ENCODE data around the gene AGAP1. TPM values are rescaled to one million over a fixed set of nuclear protein-coding genes. Genes with fewer than 3 reads are reported as not detected.

AGAP1 gene
- total and polyA plus RNA-seq, 7 donors, result 10.8 to 42.7 (median 18.6) TPM

DNA sequence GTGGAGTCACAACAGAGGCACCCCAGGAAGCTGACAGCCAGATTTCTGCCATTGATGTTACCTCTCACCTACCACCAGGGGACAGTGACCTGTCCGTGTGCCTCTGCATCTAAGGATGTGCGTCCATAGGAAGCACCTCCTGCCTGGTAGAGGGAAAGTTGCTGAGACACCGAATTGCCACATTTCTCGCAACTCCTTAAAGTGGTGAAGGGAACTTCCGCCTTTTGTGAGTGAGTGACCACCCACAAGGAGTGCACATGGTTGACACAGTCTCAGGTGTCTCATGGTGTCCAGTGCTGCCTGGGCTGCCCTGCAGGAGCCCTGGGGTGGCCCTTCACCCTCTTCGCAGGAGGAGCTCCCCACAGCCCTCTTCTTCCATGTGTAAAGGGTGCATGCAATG is 472.6 kb downstream of the AGAP1 start:
- no peaks in the 10 kb centered on the region for H3K27me3 ChIP-seq
- 85 to 86% methylated on average over 6 of the region's 6 CpGs for WGBS, 2 donors
- TF ChIP-seq POLR2AphosphoS5 (IDR thresholded peaks at IDR 0.05), result no peak
- TF ChIP-seq, protein P1, sequence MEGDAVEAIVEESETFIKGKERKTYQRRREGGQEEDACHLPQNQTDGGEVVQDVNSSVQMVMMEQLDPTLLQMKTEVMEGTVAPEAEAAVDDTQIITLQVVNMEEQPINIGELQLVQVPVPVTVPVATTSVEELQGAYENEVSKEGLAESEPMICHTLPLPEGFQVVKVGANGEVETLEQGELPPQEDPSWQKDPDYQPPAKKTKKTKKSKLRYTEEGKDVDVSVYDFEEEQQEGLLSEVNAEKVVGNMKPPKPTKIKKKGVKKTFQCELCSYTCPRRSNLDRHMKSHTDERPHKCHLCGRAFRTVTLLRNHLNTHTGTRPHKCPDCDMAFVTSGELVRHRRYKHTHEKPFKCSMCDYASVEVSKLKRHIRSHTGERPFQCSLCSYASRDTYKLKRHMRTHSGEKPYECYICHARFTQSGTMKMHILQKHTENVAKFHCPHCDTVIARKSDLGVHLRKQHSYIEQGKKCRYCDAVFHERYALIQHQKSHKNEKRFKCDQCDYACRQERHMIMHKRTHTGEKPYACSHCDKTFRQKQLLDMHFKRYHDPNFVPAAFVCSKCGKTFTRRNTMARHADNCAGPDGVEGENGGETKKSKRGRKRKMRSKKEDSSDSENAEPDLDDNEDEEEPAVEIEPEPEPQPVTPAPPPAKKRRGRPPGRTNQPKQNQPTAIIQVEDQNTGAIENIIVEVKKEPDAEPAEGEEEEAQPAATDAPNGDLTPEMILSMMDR (IDR thresholded peaks at IDR 0.05), result no peak
- TF ChIP-seq EP300 (IDR thresholded peaks at IDR 0.05), result no peak
- no peak for TF ChIP-seq POLR2A (IDR thresholded peaks at IDR 0.05)
- H3K4me1 ChIP-seq, result no peaks in the 10 kb centered on the region
- peak; percentile 33 for DNase-seq
- H3K27ac ChIP-seq, result no peak overlapping the region
- no peaks in the 10 kb centered on the region for H3K9me3 ChIP-seq
- peaks cover 5 to 33% (median 13%) of the 10 kb centered on the region in 4 donors for H3K36me3 ChIP-seq
- intact Hi-C loops (cut with DNase I), result no loop called here
- H3K4me3 ChIP-seq, result no peak overlapping the region

DNA sequence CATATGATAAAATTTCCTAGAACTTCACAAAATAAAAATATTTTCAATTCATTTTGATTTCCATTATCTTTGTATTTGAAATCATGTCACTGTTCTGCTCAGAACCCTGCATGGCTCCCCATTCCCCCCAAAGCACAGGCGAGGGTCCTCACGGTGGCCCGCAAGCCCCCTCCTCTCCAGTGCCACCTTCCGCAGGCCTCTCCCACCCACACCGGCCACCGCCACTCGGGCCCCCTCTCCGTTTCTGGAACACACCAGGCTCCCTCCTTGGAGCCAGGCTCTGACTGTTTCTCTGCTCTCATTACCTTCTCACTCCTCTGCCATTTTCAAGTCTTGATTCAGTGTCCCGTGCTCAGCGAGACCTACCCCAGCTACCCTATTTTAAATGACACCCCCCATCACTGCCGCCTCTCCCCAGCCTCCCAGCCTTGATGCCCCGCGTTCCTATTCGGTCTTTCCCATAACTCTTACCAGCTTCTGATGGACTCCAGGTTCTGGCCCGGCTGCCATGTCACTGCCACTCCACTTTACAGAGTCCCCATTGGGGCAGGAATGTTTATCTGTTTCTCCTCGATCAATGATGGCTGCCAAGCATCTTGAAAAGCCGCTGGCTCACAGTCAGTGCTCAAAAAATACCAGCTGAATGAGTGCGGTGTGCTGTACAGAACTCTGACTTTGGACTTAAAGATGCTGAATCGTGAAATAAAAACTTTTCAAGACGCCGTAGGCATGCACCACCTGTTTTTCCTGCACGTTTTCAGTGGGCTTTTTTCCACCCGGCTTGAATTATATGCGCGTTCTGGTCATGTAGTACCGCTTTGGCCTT is 473.3 kb downstream of the AGAP1 start:
- TF ChIP-seq EP300 (IDR thresholded peaks at IDR 0.05) (no peak), POLR2AphosphoS5 (IDR thresholded peaks at IDR 0.05) (no peak), POLR2A (IDR thresholded peaks at IDR 0.05) (no peak)
- TF ChIP-seq, protein P1 (IDR thresholded peaks at IDR 0.05), result no peak
- no peaks in the 10 kb centered on the region for H3K9me3 ChIP-seq
- 94 to 96% methylated on average over 26 of the region's 26 CpGs for WGBS, 2 donors
- H3K4me3 ChIP-seq, result no peak overlapping the region
- DNase-seq, result peak; percentile 38
- H3K4me1 ChIP-seq, result no peaks in the 10 kb centered on the region
- no peak overlapping the region for H3K27ac ChIP-seq
- peaks cover 5 to 33% (median 13%) of the 10 kb centered on the region in 4 donors for H3K36me3 ChIP-seq
- intact Hi-C loops (cut with DNase I), result no loop called here
- H3K27me3 ChIP-seq, result no peaks in the 10 kb centered on the region

DNA sequence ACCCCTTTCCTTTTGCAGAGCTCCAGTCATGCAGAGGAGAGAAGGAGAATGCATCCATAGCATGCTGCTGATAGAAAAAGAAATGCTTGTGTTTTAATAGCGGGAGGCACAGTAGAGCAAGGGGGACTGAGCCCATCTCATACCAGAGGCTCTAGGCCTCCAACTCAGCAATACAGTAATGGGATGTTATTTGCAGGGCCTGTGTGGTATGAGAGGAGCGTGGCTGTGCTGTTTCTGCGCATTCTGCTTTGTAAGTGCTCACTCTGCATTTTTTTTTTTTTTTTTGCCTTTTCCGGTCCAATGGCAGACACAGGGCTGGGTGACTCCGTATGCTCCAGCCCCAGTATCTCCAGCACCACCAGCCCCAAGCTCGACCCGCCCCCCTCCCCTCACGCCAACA is 474.3 kb downstream of the AGAP1 start:
- Histone ChIP-seq H3K27ac (no peak overlapping the region), H3K9me3 (no peaks in the 10 kb centered on the region), H3K27me3 (no peaks in the 10 kb centered on the region), H3K36me3 (peaks cover 5 to 33% (median 13%) of the 10 kb centered on the region in 4 donors), H3K4me3 (no peak overlapping the region), H3K4me1 (no peaks in the 10 kb centered on the region)
- WGBS, 2 donors, result 96% methylated on average over 8 of the region's 8 CpGs
- DNase-seq, result no peak
- intact Hi-C loops (cut with DNase I), result no loop called here
- TF ChIP-seq, protein P1 (IDR thresholded peaks at IDR 0.05), result no peak
- TF ChIP-seq POLR2A (IDR thresholded peaks at IDR 0.05) (no peak), EP300 (IDR thresholded peaks at IDR 0.05) (no peak), POLR2AphosphoS5 (IDR thresholded peaks at IDR 0.05) (no peak)

DNA sequence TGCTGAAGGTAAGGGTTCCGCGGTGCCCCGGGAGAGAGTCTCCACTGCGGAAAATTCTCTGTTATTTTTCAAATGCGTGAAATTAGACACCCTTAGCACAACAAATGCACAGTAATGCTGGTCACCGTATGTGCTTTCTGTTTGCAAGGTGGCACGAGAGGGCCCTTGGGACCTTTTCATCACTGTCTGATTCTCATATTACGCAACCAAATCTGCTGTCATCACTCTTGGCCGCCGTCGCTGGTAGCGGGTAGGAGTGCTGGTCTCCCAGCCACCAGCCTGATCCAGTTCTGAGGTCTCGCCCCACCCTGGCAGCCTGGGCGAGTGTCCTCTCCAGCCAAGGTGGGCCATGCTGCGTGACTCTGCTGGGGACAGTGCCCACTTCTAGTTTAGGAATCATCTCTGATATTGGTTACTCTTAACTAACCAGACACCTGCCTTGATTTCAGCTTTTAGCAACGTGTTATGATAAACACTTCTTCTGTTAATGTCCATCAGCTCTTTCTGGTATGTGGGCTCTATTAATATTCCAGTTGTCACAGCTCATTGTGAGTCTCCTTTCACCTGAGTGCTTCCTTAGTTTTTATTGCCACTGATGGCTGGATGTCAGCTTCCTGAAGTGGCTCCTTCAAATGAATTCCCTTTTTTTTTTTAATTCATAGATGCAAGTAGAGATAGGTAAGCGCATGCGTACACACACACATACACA is 474.9 kb downstream of the AGAP1 start:
- intact Hi-C loops (cut with DNase I), result no loop called here

More for the DNA sequence above, 474.9 kb downstream of the AGAP1 start:
- Histone ChIP-seq H3K4me1 (no peaks in the 10 kb centered on the region), H3K27me3 (no peaks in the 10 kb centered on the region), H3K27ac (no peak overlapping the region), H3K36me3 (peaks cover 5 to 33% (median 13%) of the 10 kb centered on the region in 4 donors), H3K9me3 (no peaks in the 10 kb centered on the region), H3K4me3 (no peak overlapping the region)
- 94 to 95% methylated on average over 18 of the region's 18 CpGs for WGBS, 2 donors
- TF ChIP-seq POLR2A (IDR thresholded peaks at IDR 0.05), result no peak
- TF ChIP-seq, protein P1 (IDR thresholded peaks at IDR 0.05), result no peak
- TF ChIP-seq EP300 (IDR thresholded peaks at IDR 0.05), result no peak
- no peak for TF ChIP-seq POLR2AphosphoS5 (IDR thresholded peaks at IDR 0.05)
- peak; percentile 41 for DNase-seq

Data from sigmoid colon (tissue), 7 donors.